GM23338 (cell line): ENCODE data around the gene CCDC106. TPM values are rescaled to one million over a fixed set of nuclear protein-coding genes. Genes with fewer than 3 reads are reported as not detected.

Source experiments
- ATAC-seq: fragments of 200-7000 bp; cut with Tn5 transposase; 3 replicates; pipeline ENCODE4 v1.9.1; 2020
- DNase-seq: peaks from one replicate; pipeline ENCODE4 v3.0.0-alpha.2; 2015; ENCODE audit warnings: low spot score
- H2AFZ ChIP-seq: fragments of 200-600 bp; sonication (generic); 2 replicates; pipeline ENCODE4 v1.8.0; 2016; ENCODE audit warnings: antibody characterized with exemption, mild to moderate bottlenecking, moderate library complexity
- H3F3A ChIP-seq: fragments of 200-600 bp; sonication (generic); replicated peaks from 2 replicates; pipeline ENCODE4 v1.8.0; 2017; ENCODE audit warnings: antibody characterized with exemption, mixed run types, low read depth
- H3K27ac ChIP-seq: fragments of 200-600 bp; sonication (generic); 2 replicates; pipeline ENCODE4 v1.6.1; 2016; ENCODE audit warnings: low read depth
- H3K27me3 ChIP-seq: fragments of 200-600 bp; sonication (generic); 2 replicates; pipeline ENCODE4 v1.8.0; 2016; ENCODE audit warnings: mild to moderate bottlenecking, mixed run types, moderate library complexity; ENCODE audit not compliant: insufficient read depth
- H3K36me3 ChIP-seq: fragments of 200-600 bp; sonication (generic); 2 replicates; pipeline ENCODE4 v1.8.0; 2016; ENCODE audit warnings: mild to moderate bottlenecking; ENCODE audit not compliant: insufficient read depth
- H3K4me1 ChIP-seq: fragments of 200-600 bp; sonication (generic); 2 replicates; pipeline ENCODE4 v1.8.0; 2016; ENCODE audit warnings: mild to moderate bottlenecking, moderate library complexity; ENCODE audit not compliant: insufficient read depth
- H3K4me2 ChIP-seq: fragments of 200-600 bp; sonication (generic); 2 replicates; pipeline ENCODE4 v1.7.1; 2017; ENCODE audit warnings: mixed run types
- H3K4me3 ChIP-seq: fragments of 200-600 bp; sonication (generic); 2 replicates; pipeline ENCODE4 v1.6.1; 2016; ENCODE audit warnings: mixed run types
- H3K79me2 ChIP-seq: fragments of 200-600 bp; sonication (generic); replicated peaks from 2 replicates; pipeline ENCODE4 v1.8.0; 2017; ENCODE audit warnings: mild to moderate bottlenecking; ENCODE audit not compliant: insufficient read depth
- H3K9me2 ChIP-seq: fragments of 200-600 bp; sonication (generic); 2 replicates; pipeline ENCODE4 v1.8.0; 2017; ENCODE audit not compliant: insufficient read depth
- H4K20me1 ChIP-seq: fragments of 200-600 bp; sonication (generic); replicated peaks from 2 replicates; pipeline ENCODE4 v1.8.0; 2017; ENCODE audit warnings: mild to moderate bottlenecking; ENCODE audit not compliant: insufficient read depth
- H3K27ac Mint-ChIP-seq: 2 replicates; pipeline ENCODE4 v1.8.0; 2020; ENCODE audit warnings: inconsistent platforms, mild to moderate bottlenecking, moderate library complexity, mixed read lengths
- H3K27me3 Mint-ChIP-seq: 3 replicates; pipeline ENCODE4 v1.8.0; 2022; ENCODE audit warnings: low read depth, mild to moderate bottlenecking, moderate library complexity, mixed read lengths, inconsistent platforms; ENCODE audit not compliant: insufficient read depth, poor library complexity
- H3K36me3 Mint-ChIP-seq: 3 replicates; pipeline ENCODE4 v1.8.0; 2021; ENCODE audit warnings: low read depth, mild to moderate bottlenecking, inconsistent platforms, moderate library complexity, mixed read lengths
- H3K4me1 Mint-ChIP-seq: 3 replicates; pipeline ENCODE4 v1.8.0; 2020; ENCODE audit warnings: mild to moderate bottlenecking, inconsistent platforms, mixed read lengths
- H3K4me3 Mint-ChIP-seq: 3 replicates; pipeline ENCODE4 v1.8.0; 2021; ENCODE audit warnings: moderate library complexity, mild to moderate bottlenecking, inconsistent platforms, mixed read lengths
- H3K9me3 Mint-ChIP-seq: 3 replicates; pipeline ENCODE4 v1.8.0; 2020; ENCODE audit warnings: moderate library complexity, mild to moderate bottlenecking, inconsistent platforms, mixed read lengths
- CREB1 ChIP-seq: fragments of 250-450 bp; sonication (Bioruptor Pico); IDR thresholded peaks from 2 replicates; pipeline ENCODE4 v1.5.0; 2020; ENCODE audit warnings: low read depth, mild to moderate bottlenecking, moderate library complexity
- EZH2 ChIP-seq: fragments of 200-600 bp; sonication (generic); IDR thresholded peaks from one replicate; pipeline ENCODE4 v1.8.0; 2017; ENCODE audit warnings: antibody characterized with exemption, mild to moderate bottlenecking, low read depth; ENCODE audit not compliant: unreplicated experiment
- NANOG ChIP-seq: IDR thresholded peaks from 2 replicates; pipeline ENCODE4 v1.6.1; 2016; ENCODE audit warnings: antibody characterized with exemption, borderline replicate concordance
- POLR2AphosphoS5 ChIP-seq: IDR thresholded peaks from 2 replicates; pipeline ENCODE4 v1.6.1; 2016; ENCODE audit warnings: antibody characterized with exemption, low read depth
- ZNF114 ChIP-seq: fragments of 250-450 bp; sonication (Bioruptor Pico); IDR thresholded peaks from 2 replicates; pipeline ENCODE4 v1.5.0; 2020; ENCODE audit warnings: mild to moderate bottlenecking, moderate library complexity
- polyA plus RNA-seq: library from polyadenylated mRNA; unstranded; fragments of >200 nt; fragmentation: Nextera tagmentation; extraction: Ambion mirVana; gene quantifications from 2 replicates; pipeline ENCODE4 v1.2.1, GENCODE V29; 2016
- total RNA-seq: library from RNA; depleted of rRNA; stranded (reverse); fragments of >200 nt; shearing (Covaris generic); gene quantifications from 2 replicates; pipeline ENCODE4 v1.2.3, GENCODE V29; 2014
- TF ChIP-seq, protein P1 (sequence below): IDR thresholded peaks from one replicate; pipeline ENCODE4 v1.6.1; 2018; ENCODE audit warnings: antibody characterized with exemption; ENCODE audit not compliant: unreplicated experiment
- TF ChIP-seq, protein P2 (sequence below): IDR thresholded peaks from 2 replicates; pipeline ENCODE4 v1.6.1; 2016; ENCODE audit warnings: antibody characterized with exemption
- TF ChIP-seq, protein P3 (sequence below): fragments of 250-450 bp; sonication (Bioruptor Pico); IDR thresholded peaks from 2 replicates; pipeline ENCODE4 v1.5.0; 2020; ENCODE audit warnings: mild to moderate bottlenecking, moderate library complexity

Gene CCDC106
- total and polyA plus RNA-seq, 2 experiments from 2014 or later, result 12.0 to 17.6 TPM

DNA sequence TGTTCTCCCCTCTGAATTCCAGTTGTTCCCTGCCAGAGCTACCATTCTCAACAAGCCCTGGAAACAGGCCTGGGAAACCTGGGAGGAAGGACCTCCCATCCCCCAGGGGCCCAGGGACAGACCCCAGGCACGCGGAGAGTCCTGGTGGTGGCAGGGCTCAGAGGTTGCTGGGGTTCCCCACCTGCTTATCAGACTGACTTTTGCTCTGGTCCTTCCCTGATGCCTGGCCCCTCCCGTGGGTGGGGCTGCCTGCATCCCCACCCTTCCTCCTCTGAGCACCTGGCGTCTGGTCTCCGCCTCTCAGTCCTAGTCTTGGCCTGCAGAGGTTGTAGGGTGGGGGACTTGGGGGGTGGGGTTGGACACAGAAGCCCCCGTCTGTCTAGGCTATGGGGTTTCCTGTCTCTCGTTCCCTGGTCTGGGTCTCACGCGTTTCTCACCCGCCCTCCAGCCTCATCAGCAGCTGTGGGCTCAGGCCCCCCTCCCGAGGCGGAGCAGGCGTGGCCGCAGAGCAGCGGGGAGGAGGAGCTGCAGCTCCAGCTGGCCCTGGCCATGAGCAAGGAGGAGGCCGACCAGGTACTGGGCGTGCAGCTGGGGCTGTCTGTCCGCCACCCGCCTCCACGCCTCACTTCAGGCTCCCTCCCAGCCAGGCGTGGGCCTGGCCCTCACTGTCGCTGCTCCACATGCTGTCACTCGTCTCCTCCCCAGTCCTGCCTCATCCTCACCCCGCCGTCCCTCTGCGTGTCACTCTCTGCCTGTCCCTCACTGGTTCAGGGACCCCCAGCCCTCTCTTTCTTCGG, 40.6 kb downstream of the CCDC106 start:
- Histone ChIP-seq H3K27me3 (no peaks in the 10 kb centered on the region), H3K79me2 (peaks cover 10% of the 10 kb centered on the region), H4K20me1 (no peaks in the 10 kb centered on the region; the same call in 1 of the 2 replicates), H3F3A (no peaks in the 10 kb centered on the region), H3K4me1 (no peaks in the 10 kb centered on the region), H3K4me3 (no peak overlapping the region), H3K4me2 (no peak overlapping the region), H3K9me2 (no peaks in the 10 kb centered on the region), H3K27ac (no peak overlapping the region), H3K36me3 (no peaks in the 10 kb centered on the region), H2AFZ (no peak overlapping the region)
- DNase-seq (no peak), ATAC-seq (peak; percentile 19; the same call in 1 of the 3 replicates)
- Mint-ChIP-seq H3K4me1 (no peaks in the 10 kb centered on the region), H3K27me3 (peaks cover 9% of the 10 kb centered on the region), H3K36me3 (peaks cover 23% of the 10 kb centered on the region), H3K4me3 (no peak overlapping the region), H3K9me3 (no peaks in the 10 kb centered on the region), H3K27ac (no peak overlapping the region)
- TF ChIP-seq CREB1 (CRISPR knock-in tag) (no peak), ZNF114 (no peak), NANOG (no peak), EZH2 (no peak), POLR2AphosphoS5 (no peak)
- TF ChIP-seq, protein P1, sequence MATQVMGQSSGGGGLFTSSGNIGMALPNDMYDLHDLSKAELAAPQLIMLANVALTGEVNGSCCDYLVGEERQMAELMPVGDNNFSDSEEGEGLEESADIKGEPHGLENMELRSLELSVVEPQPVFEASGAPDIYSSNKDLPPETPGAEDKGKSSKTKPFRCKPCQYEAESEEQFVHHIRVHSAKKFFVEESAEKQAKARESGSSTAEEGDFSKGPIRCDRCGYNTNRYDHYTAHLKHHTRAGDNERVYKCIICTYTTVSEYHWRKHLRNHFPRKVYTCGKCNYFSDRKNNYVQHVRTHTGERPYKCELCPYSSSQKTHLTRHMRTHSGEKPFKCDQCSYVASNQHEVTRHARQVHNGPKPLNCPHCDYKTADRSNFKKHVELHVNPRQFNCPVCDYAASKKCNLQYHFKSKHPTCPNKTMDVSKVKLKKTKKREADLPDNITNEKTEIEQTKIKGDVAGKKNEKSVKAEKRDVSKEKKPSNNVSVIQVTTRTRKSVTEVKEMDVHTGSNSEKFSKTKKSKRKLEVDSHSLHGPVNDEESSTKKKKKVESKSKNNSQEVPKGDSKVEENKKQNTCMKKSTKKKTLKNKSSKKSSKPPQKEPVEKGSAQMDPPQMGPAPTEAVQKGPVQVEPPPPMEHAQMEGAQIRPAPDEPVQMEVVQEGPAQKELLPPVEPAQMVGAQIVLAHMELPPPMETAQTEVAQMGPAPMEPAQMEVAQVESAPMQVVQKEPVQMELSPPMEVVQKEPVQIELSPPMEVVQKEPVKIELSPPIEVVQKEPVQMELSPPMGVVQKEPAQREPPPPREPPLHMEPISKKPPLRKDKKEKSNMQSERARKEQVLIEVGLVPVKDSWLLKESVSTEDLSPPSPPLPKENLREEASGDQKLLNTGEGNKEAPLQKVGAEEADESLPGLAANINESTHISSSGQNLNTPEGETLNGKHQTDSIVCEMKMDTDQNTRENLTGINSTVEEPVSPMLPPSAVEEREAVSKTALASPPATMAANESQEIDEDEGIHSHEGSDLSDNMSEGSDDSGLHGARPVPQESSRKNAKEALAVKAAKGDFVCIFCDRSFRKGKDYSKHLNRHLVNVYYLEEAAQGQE, result no peak
- TF ChIP-seq, protein P2, sequence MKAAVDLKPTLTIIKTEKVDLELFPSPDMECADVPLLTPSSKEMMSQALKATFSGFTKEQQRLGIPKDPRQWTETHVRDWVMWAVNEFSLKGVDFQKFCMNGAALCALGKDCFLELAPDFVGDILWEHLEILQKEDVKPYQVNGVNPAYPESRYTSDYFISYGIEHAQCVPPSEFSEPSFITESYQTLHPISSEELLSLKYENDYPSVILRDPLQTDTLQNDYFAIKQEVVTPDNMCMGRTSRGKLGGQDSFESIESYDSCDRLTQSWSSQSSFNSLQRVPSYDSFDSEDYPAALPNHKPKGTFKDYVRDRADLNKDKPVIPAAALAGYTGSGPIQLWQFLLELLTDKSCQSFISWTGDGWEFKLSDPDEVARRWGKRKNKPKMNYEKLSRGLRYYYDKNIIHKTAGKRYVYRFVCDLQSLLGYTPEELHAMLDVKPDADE, result no peak
- TF ChIP-seq, protein P3, sequence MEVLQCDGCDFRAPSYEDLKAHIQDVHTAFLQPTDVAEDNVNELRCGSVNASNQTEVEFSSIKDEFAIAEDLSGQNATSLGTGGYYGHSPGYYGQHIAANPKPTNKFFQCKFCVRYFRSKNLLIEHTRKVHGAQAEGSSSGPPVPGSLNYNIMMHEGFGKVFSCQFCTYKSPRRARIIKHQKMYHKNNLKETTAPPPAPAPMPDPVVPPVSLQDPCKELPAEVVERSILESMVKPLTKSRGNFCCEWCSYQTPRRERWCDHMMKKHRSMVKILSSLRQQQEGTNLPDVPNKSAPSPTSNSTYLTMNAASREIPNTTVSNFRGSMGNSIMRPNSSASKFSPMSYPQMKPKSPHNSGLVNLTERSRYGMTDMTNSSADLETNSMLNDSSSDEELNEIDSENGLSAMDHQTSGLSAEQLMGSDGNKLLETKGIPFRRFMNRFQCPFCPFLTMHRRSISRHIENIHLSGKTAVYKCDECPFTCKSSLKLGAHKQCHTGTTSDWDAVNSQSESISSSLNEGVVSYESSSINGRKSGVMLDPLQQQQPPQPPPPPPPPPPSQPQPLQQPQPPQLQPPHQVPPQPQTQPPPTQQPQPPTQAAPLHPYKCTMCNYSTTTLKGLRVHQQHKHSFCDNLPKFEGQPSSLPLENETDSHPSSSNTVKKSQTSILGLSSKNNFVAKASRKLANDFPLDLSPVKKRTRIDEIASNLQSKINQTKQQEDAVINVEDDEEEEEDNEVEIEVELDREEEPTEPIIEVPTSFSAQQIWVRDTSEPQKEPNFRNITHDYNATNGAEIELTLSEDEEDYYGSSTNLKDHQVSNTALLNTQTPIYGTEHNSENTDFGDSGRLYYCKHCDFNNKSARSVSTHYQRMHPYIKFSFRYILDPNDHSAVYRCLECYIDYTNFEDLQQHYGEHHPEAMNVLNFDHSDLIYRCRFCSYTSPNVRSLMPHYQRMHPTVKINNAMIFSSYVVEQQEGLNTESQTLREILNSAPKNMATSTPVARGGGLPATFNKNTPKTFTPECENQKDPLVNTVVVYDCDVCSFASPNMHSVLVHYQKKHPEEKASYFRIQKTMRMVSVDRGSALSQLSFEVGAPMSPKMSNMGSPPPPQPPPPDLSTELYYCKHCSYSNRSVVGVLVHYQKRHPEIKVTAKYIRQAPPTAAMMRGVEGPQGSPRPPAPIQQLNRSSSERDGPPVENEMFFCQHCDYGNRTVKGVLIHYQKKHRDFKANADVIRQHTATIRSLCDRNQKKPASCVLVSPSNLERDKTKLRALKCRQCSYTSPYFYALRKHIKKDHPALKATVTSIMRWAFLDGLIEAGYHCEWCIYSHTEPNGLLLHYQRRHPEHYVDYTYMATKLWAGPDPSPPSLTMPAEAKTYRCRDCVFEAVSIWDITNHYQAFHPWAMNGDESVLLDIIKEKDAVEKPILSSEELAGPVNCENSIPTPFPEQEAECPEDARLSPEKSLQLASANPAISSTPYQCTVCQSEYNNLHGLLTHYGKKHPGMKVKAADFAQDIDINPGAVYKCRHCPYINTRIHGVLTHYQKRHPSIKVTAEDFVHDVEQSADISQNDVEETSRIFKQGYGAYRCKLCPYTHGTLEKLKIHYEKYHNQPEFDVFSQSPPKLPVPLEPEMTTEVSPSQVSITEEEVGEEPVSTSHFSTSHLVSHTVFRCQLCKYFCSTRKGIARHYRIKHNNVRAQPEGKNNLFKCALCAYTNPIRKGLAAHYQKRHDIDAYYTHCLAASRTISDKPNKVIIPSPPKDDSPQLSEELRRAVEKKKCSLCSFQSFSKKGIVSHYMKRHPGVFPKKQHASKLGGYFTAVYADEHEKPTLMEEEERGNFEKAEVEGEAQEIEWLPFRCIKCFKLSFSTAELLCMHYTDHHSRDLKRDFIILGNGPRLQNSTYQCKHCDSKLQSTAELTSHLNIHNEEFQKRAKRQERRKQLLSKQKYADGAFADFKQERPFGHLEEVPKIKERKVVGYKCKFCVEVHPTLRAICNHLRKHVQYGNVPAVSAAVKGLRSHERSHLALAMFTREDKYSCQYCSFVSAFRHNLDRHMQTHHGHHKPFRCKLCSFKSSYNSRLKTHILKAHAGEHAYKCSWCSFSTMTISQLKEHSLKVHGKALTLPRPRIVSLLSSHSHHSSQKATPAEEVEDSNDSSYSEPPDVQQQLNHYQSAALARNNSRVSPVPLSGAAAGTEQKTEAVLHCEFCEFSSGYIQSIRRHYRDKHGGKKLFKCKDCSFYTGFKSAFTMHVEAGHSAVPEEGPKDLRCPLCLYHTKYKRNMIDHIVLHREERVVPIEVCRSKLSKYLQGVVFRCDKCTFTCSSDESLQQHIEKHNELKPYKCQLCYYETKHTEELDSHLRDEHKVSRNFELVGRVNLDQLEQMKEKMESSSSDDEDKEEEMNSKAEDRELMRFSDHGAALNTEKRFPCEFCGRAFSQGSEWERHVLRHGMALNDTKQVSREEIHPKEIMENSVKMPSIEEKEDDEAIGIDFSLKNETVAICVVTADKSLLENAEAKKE (CRISPR knock-in tag), result no peak
